ENCODE results near the gene SNX14.
"Not testable (repeated sequence)": the region's sequence is repeated elsewhere in the genome, so short reads cannot be mapped to it uniquely, and the experiment has no call there.

Gene SNX14

DNA sequence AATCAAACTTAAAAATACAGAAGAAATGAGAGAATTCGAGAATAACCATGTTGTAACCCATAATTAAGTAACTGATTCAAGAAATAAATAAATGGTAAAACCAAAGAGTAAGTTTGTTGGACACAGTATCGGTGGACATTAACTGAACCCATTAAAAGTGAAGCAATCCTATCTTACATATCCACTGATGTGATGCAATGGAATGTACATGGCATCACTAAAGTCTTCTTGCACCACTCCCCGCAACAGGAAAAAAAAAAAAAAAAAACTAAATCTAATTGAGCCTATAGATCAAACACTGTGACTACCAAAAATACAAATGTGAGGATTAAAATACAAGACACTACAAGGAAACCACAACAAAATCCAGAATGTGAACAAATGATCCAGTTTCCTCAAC lies 7.9 kb downstream of the SNX14 start:
- Histone ChIP-seq H3K27ac (ENCODE audit: insufficient read depth, low read length, poor library complexity, severe bottlenecking) (no peak overlapping the region), H3K9me3 (ENCODE audit: control insufficient read depth, low read length) (no peaks in the 10 kb centered on the region), H3K4me1 (ENCODE audit: control insufficient read depth, insufficient read depth, low read length, poor library complexity, severe bottlenecking) (no peaks in the 10 kb centered on the region), H3K4me3 (ENCODE audit: insufficient read depth, low read depth, low read length, poor library complexity, severe bottlenecking) (no peak overlapping the region), H3K27me3 (replicated peaks; ENCODE audit: control insufficient read depth, insufficient read depth, low read length, poor library complexity, severe bottlenecking) (no peaks in the 10 kb centered on the region), H3K36me3 (ENCODE audit: control insufficient read depth, insufficient read depth, low read length) (no peaks in the 10 kb centered on the region)
- no peak for DNase-seq

DNA sequence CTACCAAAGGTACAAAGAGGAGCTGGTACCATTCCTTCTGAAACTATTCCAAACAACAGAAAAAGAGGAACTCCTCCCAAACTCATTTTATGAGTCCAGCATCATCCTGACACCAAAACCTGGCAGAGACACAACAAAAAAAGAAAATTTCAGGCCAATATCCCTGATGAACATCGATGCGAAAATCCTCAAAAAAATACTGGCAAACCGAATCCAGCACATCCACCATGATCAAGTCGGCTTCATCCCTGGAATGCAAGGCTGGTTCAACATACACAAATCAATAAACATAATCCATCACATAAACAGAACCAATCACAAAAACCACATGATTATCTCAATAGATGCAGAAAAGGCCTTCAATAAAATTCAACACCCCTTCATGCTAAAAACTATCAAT lies 10.8 kb downstream of the SNX14 start:
- H3K27ac ChIP-seq (ENCODE audit: insufficient read depth, low read length, poor library complexity, severe bottlenecking); H3K9me3 ChIP-seq (ENCODE audit: control insufficient read depth, low read length); H3K4me1 ChIP-seq (ENCODE audit: control insufficient read depth, insufficient read depth, low read length, poor library complexity, severe bottlenecking); H3K4me3 ChIP-seq (ENCODE audit: insufficient read depth, low read depth, low read length, poor library complexity, severe bottlenecking); H3K36me3 ChIP-seq (ENCODE audit: control insufficient read depth, insufficient read depth, low read length); DNase-seq; H3K27me3 ChIP-seq (replicated peaks; ENCODE audit: control insufficient read depth, insufficient read depth, low read length, poor library complexity, severe bottlenecking): not testable (repeated sequence)

DNA sequence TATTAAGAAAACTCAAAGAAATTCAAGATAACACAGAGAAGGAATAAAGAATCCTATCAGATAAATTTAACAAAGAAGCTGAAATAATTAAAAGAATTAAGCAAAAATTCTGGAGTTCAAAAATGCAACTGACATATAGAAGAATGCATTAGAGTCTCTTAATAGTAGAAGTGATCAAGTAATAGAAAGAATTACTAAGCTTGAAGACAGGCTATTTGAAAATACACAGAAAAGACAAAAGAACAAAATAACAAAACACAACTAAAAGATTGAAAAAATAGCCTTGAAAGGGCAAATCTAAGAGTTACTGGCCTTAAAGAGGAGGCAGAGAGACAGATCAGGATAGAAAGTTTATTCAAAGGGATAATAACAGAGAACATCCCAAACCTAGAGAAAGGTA lies 12.1 kb downstream of the SNX14 start:
- no peak for DNase-seq
- Histone ChIP-seq H3K4me3 (ENCODE audit: insufficient read depth, low read depth, low read length, poor library complexity, severe bottlenecking) (no peak overlapping the region), H3K27ac (ENCODE audit: insufficient read depth, low read length, poor library complexity, severe bottlenecking) (no peak overlapping the region), H3K36me3 (ENCODE audit: control insufficient read depth, insufficient read depth, low read length) (peaks cover 8% of the 10 kb centered on the region), H3K4me1 (ENCODE audit: control insufficient read depth, insufficient read depth, low read length, poor library complexity, severe bottlenecking) (no peaks in the 10 kb centered on the region), H3K27me3 (replicated peaks; ENCODE audit: control insufficient read depth, insufficient read depth, low read length, poor library complexity, severe bottlenecking) (no peaks in the 10 kb centered on the region), H3K9me3 (ENCODE audit: control insufficient read depth, low read length) (no peaks in the 10 kb centered on the region)

DNA sequence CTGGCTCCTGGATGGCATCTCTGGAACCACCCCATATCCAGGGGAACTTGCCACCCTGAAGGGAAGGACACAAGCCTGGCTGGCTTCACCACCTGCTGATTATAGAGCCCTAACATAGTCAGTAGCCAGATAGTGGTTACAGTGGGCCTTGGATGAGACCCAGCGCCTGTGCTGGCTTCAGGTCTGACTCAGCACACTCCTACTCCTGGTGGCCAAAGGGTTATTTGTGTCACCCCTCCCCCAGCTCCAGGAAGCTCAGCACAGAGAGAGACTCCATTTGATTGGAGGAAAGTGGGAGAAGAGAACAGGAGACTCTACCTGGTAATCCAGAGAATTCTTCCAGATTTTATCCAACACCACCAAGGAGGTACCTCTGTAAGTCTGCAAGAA lies 12.8 kb downstream of the SNX14 start:
- no peak for DNase-seq
- Histone ChIP-seq H3K36me3 (ENCODE audit: control insufficient read depth, insufficient read depth, low read length) (peaks cover 8% of the 10 kb centered on the region), H3K4me3 (ENCODE audit: insufficient read depth, low read depth, low read length, poor library complexity, severe bottlenecking) (no peak overlapping the region), H3K4me1 (ENCODE audit: control insufficient read depth, insufficient read depth, low read length, poor library complexity, severe bottlenecking) (no peaks in the 10 kb centered on the region), H3K9me3 (ENCODE audit: control insufficient read depth, low read length) (no peaks in the 10 kb centered on the region), H3K27ac (ENCODE audit: insufficient read depth, low read length, poor library complexity, severe bottlenecking) (no peak overlapping the region), H3K27me3 (replicated peaks; ENCODE audit: control insufficient read depth, insufficient read depth, low read length, poor library complexity, severe bottlenecking) (no peaks in the 10 kb centered on the region)

DNA sequence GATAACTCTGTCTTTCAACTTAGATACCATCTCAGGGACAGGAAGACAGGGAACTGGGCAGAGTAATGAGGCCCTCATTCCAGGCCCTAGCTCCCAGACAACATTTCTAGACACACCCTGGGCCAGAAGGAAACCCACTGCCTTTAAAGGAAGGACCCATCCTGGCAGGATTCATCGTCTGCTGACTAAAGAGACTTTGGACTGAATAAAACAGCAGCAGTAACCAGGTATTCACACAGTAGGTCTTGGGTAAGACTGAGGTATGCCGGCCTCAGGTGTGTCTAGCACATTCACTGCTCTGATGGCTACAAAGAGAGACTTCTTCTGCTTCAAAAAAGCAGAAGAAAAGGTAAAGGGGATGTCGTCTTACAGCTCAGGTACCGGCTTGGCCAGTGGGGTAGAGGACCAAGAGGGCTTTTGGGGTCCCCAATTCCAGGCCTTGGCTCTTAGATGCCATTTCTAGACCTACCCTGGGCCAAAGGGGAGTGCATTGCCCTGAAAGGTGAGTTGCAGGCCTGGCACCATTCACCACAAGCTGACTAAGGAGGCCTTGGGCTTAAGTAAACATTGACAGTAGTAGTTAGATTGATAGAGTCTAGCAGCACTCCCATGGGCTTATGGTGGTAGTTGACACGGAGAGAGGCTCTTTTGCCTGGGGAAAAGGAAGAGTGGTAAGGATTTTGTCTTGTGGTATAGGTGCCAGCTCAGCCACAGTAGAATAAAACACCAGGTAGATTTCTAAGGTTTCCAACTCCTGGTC lies 13.4 kb downstream of the SNX14 start:
- no peaks in the 10 kb centered on the region for H3K9me3 ChIP-seq (ENCODE audit: control insufficient read depth, low read length)
- no peak overlapping the region for H3K4me3 ChIP-seq (ENCODE audit: insufficient read depth, low read depth, low read length, poor library complexity, severe bottlenecking)
- H3K27me3 ChIP-seq (replicated peaks; ENCODE audit: control insufficient read depth, insufficient read depth, low read length, poor library complexity, severe bottlenecking), result no peaks in the 10 kb centered on the region
- no peaks in the 10 kb centered on the region for H3K4me1 ChIP-seq (ENCODE audit: control insufficient read depth, insufficient read depth, low read length, poor library complexity, severe bottlenecking)
- peaks cover 8% of the 10 kb centered on the region for H3K36me3 ChIP-seq (ENCODE audit: control insufficient read depth, insufficient read depth, low read length)
- DNase-seq, result no peak
- no peak overlapping the region for H3K27ac ChIP-seq (ENCODE audit: insufficient read depth, low read length, poor library complexity, severe bottlenecking)

DNA sequence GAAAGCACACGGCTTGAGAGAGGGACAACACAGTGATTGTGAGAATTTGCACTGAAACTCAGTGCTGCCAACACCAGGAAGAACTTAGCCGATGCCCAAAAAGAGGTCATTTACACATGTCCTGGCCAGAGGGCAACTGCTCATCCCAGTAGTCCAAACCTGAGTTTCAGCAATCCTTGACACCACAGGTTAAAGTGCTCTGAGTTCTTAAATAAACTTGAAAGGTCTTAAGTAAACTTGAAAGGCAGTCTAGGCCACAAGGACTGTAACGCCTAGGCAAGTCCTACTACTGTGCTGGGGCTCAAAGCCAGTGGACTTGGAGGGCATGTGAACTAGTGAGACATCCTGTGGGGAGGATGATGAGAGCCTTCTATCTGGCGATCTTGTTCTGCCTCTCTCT lies 14.1 kb downstream of the SNX14 start:
- Histone ChIP-seq H3K9me3 (ENCODE audit: control insufficient read depth, low read length) (no peaks in the 10 kb centered on the region), H3K4me3 (ENCODE audit: insufficient read depth, low read depth, low read length, poor library complexity, severe bottlenecking) (no peak overlapping the region), H3K36me3 (ENCODE audit: control insufficient read depth, insufficient read depth, low read length) (peaks cover 8% of the 10 kb centered on the region), H3K27me3 (replicated peaks; ENCODE audit: control insufficient read depth, insufficient read depth, low read length, poor library complexity, severe bottlenecking) (no peaks in the 10 kb centered on the region), H3K4me1 (ENCODE audit: control insufficient read depth, insufficient read depth, low read length, poor library complexity, severe bottlenecking) (no peaks in the 10 kb centered on the region), H3K27ac (ENCODE audit: insufficient read depth, low read length, poor library complexity, severe bottlenecking) (no peak overlapping the region)
- DNase-seq, result no peak

- Histone ChIP-seq H3K9me3 (ENCODE audit: control insufficient read depth, low read length) (no peaks in the 10 kb centered on the region), H3K4me3 (ENCODE audit: insufficient read depth, low read depth, low read length, poor library complexity, severe bottlenecking) (no peak overlapping the region), H3K27me3 (replicated peaks; ENCODE audit: control insufficient read depth, insufficient read depth, low read length, poor library complexity, severe bottlenecking) (no peaks in the 10 kb centered on the region), H3K27ac (ENCODE audit: insufficient read depth, low read length, poor library complexity, severe bottlenecking) (no peak overlapping the region), H3K36me3 (ENCODE audit: control insufficient read depth, insufficient read depth, low read length) (peaks cover 10% of the 10 kb centered on the region), H3K4me1 (ENCODE audit: control insufficient read depth, insufficient read depth, low read length, poor library complexity, severe bottlenecking) (no peaks in the 10 kb centered on the region)
- DNase-seq, result no peak
These were observed 17.2 kb downstream of the SNX14 start for GRCh38 chr6:85576476-85576875.

DNA sequence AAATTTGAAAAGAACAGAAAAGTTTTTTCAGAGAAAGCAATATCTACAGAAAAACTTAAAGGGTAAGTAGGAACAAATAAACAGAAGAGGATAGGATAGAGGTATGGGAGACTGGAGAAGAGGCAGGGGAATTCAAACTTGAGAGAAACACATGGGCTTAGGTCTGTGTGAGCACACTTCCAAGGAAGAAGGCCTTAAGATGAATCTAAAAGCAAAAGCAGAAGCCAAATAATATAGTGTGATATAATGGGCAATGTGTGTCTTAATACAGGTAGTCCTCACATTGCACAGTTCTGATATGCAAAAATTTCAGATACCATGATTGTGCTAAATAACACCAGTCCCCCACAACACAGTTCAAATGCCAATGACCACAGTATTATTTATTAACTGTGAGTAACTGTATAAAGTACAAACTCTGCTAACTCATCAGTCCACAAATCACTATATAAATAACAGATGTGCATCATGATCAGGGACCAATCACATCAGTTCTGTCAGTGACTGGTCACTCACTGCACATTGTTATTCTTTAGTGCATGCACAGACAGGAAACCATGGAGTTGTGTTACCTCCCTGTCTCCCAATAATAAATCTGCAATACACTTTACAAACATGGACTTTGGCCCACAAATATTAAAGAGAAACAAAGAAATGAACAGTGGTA lies 18.6 kb downstream of the SNX14 start:
- no peak overlapping the region for H3K4me3 ChIP-seq (ENCODE audit: insufficient read depth, low read depth, low read length, poor library complexity, severe bottlenecking)
- H3K9me3 ChIP-seq (ENCODE audit: control insufficient read depth, low read length), result no peaks in the 10 kb centered on the region
- no peak for DNase-seq
- no peaks in the 10 kb centered on the region for H3K4me1 ChIP-seq (ENCODE audit: control insufficient read depth, insufficient read depth, low read length, poor library complexity, severe bottlenecking)
- no peaks in the 10 kb centered on the region for H3K27me3 ChIP-seq (replicated peaks; ENCODE audit: control insufficient read depth, insufficient read depth, low read length, poor library complexity, severe bottlenecking)
- H3K27ac ChIP-seq (ENCODE audit: insufficient read depth, low read length, poor library complexity, severe bottlenecking), result no peak overlapping the region
- H3K36me3 ChIP-seq (ENCODE audit: control insufficient read depth, insufficient read depth, low read length), result peaks cover 12% of the 10 kb centered on the region

DNA sequence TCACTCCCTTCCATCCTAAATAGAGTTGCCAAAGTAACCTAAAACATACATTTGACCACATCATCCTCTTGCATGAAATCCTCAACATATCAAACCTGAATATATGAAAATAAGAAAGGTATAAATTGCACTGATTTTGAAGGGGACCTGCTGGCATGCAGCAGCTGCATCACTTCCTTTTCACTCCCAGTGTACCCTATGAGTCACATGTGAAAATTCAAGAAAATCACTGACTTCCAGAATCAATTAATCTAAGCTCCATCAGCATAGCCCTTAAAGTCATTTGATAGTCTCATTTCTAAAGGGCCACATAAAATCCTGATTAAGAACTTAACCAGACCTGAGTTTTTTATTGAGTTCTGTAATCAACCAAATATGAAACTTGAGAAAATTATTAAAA lies 24.3 kb downstream of the SNX14 start:
- Histone ChIP-seq H3K27ac (ENCODE audit: insufficient read depth, low read length, poor library complexity, severe bottlenecking) (no peak overlapping the region), H3K36me3 (ENCODE audit: control insufficient read depth, insufficient read depth, low read length) (peaks cover 26% of the 10 kb centered on the region), H3K4me3 (ENCODE audit: insufficient read depth, low read depth, low read length, poor library complexity, severe bottlenecking) (no peak overlapping the region), H3K4me1 (ENCODE audit: control insufficient read depth, insufficient read depth, low read length, poor library complexity, severe bottlenecking) (no peaks in the 10 kb centered on the region), H3K9me3 (ENCODE audit: control insufficient read depth, low read length) (no peaks in the 10 kb centered on the region), H3K27me3 (replicated peaks; ENCODE audit: control insufficient read depth, insufficient read depth, low read length, poor library complexity, severe bottlenecking) (no peaks in the 10 kb centered on the region)
- DNase-seq, result no peak

DNA sequence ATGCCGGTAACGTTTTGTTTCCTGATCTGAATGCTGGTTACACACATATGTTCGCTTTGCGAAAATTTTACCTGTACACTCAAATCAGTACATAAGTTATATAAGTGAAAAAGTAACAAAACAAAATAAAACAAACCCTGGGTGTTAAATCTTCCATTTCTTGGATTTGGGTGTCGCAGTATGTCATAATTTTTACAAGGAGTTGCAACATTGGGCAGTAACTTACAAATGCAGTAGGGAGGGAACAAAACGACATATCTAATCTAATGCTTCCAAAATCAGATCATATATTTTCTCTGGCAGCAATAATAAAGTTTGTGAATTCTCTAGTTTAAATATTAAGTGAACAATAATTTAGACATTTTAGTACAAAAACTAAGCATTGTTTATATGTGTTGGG lies 25.2 kb downstream of the SNX14 start:
- peaks cover 26% of the 10 kb centered on the region for H3K36me3 ChIP-seq (ENCODE audit: control insufficient read depth, insufficient read depth, low read length)
- H3K27ac ChIP-seq (ENCODE audit: insufficient read depth, low read length, poor library complexity, severe bottlenecking), result no peak overlapping the region
- no peaks in the 10 kb centered on the region for H3K9me3 ChIP-seq (ENCODE audit: control insufficient read depth, low read length)
- no peaks in the 10 kb centered on the region for H3K27me3 ChIP-seq (replicated peaks; ENCODE audit: control insufficient read depth, insufficient read depth, low read length, poor library complexity, severe bottlenecking)
- DNase-seq, result no peak
- H3K4me3 ChIP-seq (ENCODE audit: insufficient read depth, low read depth, low read length, poor library complexity, severe bottlenecking), result no peak overlapping the region
- no peaks in the 10 kb centered on the region for H3K4me1 ChIP-seq (ENCODE audit: control insufficient read depth, insufficient read depth, low read length, poor library complexity, severe bottlenecking)
